Amygdala (tissue), 56 donors: ENCODE results near the gene KATNAL2.

Experiments used
- DNase-seq, 56 donors: peaks; one replicate each; lab custom pipeline; 2025; lab: John Stamatoyannopoulos, UW

Gene KATNAL2, protein sequence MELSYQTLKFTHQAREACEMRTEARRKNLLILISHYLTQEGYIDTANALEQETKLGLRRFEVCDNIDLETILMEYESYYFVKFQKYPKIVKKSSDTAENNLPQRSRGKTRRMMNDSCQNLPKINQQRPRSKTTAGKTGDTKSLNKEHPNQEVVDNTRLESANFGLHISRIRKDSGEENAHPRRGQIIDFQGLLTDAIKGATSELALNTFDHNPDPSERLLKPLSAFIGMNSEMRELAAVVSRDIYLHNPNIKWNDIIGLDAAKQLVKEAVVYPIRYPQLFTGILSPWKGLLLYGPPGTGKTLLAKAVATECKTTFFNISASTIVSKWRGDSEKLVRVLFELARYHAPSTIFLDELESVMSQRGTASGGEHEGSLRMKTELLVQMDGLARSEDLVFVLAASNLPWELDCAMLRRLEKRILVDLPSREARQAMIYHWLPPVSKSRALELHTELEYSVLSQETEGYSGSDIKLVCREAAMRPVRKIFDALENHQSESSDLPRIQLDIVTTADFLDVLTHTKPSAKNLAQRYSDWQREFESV

DNA sequence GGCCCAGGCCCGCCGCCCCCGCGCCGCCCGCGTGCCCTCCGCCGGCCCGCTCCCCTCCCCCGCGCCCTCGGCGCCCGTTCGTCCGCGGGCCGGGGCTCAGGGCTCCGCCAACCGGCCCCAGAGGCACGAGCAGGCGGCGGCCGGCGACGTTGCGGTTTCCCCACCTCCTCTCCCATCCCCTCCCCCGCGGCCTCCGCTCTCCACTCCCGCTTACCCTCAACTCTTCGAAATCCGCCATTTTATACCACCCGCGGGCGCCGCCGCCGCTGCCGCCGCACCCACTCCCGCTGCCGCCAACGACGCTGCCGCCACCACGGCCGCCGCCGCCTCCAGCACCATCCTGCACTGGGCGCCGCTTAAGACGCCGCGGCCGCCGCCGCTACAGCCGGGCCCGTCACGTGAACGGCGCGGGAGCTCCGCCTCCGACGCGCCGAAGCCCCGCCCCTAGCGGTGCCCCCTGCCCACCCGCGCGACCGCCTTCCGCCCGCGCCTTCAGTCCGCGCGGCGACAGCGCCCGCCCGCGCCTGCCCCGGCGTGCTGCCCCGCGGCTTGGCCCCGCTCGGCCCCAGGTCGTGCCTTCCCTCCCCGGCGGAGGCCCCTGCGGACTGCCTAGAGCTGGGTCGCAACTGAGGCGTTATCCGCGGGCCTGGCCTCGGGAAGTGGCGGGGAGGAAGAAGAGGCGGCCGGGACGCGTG is at the start of gene KATNAL2, which contains the start of gene PIAS2:
TSS of gene KATNAL2 (plus strand) at position 495 of the 695 bp plus-strand sequence. CDS start 29,271 bp downstream, outside the sequence.
TSS of gene PIAS2 (minus strand) at position 400 of the 695 bp plus-strand sequence. CDS start at position 238, 162 bp downstream.
- peak in 55 of 56 donors; percentile 20 to 87 (median 67) for DNase-seq

DNA sequence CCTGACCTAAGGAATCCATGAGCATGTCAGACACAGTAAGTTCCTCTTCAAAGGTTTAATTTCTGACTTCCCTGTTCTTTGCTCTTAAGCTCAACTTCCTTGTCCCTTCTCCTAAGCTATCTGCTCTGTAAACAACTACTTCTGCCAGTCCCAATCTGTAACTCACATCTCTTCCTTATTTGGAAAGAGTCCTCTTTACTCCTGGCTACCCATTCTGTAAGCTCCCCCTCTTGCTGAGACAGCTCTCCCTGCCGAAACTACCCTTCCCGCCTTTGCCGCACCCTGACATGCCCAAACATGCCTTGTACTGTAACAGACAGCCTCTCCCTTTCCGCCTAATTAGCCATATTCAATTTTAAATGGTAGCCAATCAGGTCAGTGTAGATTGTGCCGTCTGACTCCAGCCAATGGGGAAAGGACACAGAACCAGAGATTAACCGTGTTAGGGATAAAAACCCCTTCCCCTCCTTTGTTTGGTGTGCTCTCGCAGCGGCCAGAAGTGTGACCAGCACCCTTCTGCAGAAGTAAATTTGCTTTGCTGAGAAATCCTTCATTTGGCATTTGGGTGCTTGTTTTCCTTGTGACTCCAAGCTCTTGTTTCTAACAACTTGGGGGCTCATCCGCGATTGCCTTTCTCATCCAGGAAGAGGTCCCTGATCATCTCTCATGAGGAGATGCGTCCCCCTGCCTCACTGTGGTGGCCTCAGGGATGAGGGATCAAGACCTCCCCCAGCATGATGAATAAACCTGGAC is 49.1 kb upstream of the KATNAL2 start:
- DNase-seq = no peak

GRCh38 chr18:46877329-46877987 is 39.9 kb upstream of the KATNAL2 start:
- no peak for DNase-seq

DNA sequence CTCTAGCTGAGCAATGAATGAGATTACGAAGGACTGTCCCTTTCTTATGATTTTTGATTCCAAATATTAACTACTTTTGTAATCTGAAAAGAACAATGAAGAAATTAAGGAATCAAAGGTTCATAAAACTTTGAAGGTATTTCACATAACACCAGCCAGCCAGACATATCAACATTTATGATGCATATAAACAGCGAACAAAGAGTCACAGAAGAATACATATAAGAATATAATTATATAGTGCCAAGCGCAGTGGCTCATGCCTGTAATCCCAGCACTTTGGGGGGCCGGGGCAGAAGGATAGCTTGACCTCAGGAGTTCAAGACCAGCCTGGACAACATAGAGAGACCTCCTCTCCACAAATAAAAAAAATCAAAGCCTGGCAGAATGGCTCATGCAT is 34.2 kb upstream of the KATNAL2 start:
- DNase-seq = no peak

DNA sequence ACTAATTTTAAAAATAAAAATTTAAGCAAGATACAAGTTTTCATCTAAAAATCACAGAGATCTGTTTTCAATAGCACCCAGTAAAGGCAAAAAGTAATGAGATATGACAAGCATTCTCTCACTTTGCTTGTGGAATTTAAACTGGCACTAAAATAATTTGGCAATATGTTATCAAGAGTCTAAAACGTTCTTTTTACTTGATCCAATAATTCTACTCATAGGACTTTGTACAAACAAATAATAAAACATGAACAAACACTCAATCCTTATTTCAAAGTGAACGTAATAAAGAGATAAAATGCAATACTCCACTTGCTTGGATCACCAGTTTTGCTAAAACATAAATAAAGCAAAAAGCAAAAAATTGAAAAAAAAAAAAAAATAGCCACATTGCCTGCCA is 30.5 kb upstream of the KATNAL2 start:
- no peak for DNase-seq

GRCh38 chr18:46888965-46889364 is 28.4 kb upstream of the KATNAL2 start:
- no peak for DNase-seq

- no peak for DNase-seq
Observed at GRCh38 chr18:46891742-46892214, 25.6 kb upstream of the KATNAL2 start.

- no peak for DNase-seq
Observed at GRCh38 chr18:46892842-46893241, 24.6 kb upstream of the KATNAL2 start.

- no peak for DNase-seq
Observed at GRCh38 chr18:46893360-46893759, 24.0 kb upstream of the KATNAL2 start.

- DNase-seq = no peak
Observed at GRCh38 chr18:46894124-46894523, 23.3 kb upstream of the KATNAL2 start.

DNA sequence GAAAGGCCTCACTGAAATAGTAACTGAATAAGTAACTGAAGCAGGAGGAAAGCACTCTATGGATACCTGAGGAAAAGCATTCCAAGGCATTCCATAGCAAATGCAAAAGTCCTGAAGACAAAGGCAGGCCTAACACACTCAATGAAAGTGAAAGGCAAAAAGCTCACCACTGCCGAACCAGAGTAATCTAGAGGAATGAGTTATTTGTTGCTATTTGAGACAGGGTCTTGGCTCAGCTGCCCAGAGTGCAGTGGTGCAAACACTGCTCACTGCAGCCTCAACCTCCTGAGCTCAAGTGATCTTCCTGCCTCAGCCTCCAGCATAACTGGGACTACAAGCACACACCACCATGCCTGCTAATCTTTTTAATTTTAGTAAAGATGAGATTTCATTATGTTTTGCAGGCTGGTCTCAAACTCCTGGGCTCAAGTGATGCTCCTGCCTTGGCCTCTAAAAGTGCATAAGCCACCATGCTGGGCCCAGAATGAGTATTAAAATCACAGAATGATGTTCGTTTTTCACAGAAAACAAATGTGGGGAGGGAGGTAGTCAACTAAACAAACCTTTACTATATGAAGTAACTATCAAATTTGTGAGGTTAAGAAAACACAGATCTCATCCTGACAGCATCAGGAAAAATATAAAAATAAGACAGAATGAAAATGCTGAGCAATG is 18.0 kb upstream of the KATNAL2 start:
- DNase-seq = no peak

DNA sequence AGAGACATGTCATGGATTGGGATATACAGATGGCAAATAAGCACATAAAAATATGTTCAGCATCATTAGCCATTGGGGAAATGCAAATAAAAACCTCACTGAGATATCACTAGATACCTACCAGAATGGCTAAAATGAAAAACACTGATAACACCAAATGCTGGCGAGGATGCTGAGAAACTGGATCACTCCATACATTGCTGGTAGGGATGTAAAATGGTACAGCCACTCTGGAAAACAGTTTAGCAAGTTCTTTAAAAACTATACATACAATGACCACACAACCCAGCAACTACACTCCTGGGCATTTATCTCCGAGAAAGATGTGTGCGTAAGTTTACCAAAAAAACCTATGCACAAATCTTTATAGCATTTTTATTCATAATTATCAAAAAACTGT is 14.0 kb upstream of the KATNAL2 start:
- no peak for DNase-seq

DNA sequence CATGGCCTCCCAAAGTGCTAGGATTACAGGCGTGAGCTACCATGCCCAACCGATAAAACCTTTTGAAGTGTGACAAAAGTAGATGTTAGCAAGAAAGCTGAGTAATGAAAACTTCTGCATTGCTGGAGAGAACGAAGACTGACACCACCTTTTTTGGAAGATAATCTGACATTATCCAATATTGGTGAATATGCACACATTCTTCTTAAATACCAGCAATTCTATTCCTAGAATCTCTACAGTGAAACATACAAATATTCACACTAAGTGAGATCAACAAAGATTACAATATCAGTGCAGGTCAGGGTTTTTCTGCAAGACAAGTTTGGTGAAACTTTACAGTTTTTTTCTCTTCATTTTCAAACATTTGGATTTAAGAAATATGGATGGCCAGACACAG is 7.9 kb upstream of the KATNAL2 start:
- DNase-seq = no peak

DNA sequence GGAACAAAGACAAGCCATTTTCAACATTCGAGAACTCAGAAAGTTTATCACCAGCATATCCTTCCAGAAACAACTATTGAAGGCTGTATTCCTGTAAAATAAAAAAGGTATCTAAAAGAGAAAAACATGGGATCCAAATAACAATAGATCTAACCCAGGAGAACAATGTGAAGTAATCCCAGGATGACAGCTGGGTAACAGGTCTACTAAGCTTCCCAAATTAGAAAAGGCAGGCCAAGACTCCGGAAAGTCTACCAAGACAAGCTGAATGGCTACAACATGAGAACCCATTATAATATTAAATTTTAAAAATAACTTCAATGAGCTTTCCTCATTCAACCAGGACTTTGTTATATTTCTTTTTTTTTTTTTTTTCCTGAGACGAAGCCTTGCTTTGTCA is 6.5 kb upstream of the KATNAL2 start:
- no peak for DNase-seq

GRCh38 chr18:46915800-46916550 is 1.4 kb upstream of the KATNAL2 start:
- DNase-seq = no peak

DNA sequence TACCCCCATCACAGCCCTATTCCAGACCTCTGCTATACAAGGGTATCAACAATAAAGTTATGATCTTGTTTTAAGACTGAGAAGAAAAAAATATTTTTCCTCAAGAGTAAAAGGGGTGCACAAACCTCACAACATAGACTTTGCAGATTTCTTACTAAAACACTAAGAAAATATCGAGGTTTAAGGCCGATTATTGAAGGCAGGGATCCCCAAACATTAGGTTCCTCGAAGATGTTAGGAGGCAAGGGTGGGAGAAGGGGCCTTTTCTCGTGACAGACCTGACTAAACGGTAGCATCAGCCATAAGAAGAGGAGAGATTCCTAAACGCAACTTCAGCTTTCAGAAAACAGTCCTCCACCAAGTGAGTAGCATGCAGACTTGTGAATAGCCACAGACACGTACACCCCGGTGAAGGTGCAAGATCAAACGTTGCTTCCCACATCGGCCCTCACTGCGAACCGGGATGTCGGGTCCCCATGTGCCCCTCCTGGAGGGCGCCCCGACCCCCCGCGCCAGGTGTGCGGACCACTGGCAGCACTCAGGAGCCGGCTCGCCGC is 773 bp upstream of the KATNAL2 start:
- peak in 27 of 56 donors; percentile 1 to 67 (median 36) for DNase-seq

- peak in 23 of 56 donors; percentile 1 to 58 (median 41) for DNase-seq
Observed at GRCh38 chr18:46917803-46918600, 600 bp downstream of the KATNAL2 start.

GRCh38 chr18:46920067-46920466 is 2.7 kb downstream of the KATNAL2 start:
- no peak for DNase-seq
